GM12891 (cell line): ENCODE data around the gene C5orf22.

Experiments used
- DNase-seq: peaks from one replicate; pipeline ENCODE4 v3.0.0; 2011; ENCODE audit warnings: low spot score; ENCODE audit not compliant: insufficient read length
- FAIRE-seq: peaks from 2 replicates; lab custom pipeline; 2011; peaks lifted over from hg19 to GRCh38; lab: Jason Lieb, UNC
- PAX5 ChIP-seq: IDR thresholded peaks from 2 replicates; pipeline ENCODE4 v1.6.1; 2011; ENCODE audit warnings: low read length, moderate library complexity, mild to moderate bottlenecking; ENCODE audit not compliant: insufficient read depth, severe bottlenecking
- POLR2A ChIP-seq: IDR thresholded peaks from 2 replicates; pipeline ENCODE4 v1.6.1; 2011; ENCODE audit warnings: low read depth, low read length, control low read depth
- POLR2AphosphoS5 ChIP-seq: IDR thresholded peaks from 2 replicates; pipeline ENCODE4 v1.6.1; 2011; ENCODE audit warnings: low read depth, low read length, control low read depth
- POU2F2 ChIP-seq: IDR thresholded peaks from 2 replicates; pipeline ENCODE4 v1.6.1; 2011; ENCODE audit warnings: low read depth, mild to moderate bottlenecking, control low read depth, low read length, moderate library complexity
- SPI1 ChIP-seq: IDR thresholded peaks from 2 replicates; pipeline ENCODE4 v1.6.1; 2011; ENCODE audit warnings: low read depth, low read length, control low read depth
- TAF1 ChIP-seq: IDR thresholded peaks from 2 replicates; pipeline ENCODE4 v1.6.1; 2011; ENCODE audit warnings: low read depth, low read length, control low read depth

The C5orf22 gene

GRCh38 chr5:31502506-31502905, 29.6 kb upstream of the C5orf22 start:
- no peak for TF ChIP-seq SPI1
- TF ChIP-seq POLR2A = no peak
- TF ChIP-seq PAX5 = no peak
- FAIRE-seq = no peak
- no peak for DNase-seq

- no peak for TF ChIP-seq TAF1
- TF ChIP-seq POLR2AphosphoS5 = no peak
- TF ChIP-seq POU2F2 = no peak
- no peak for TF ChIP-seq PAX5
- no peak for TF ChIP-seq POLR2A
- no peak for TF ChIP-seq SPI1
- FAIRE-seq = no peak
These were observed 27.6 kb upstream of the C5orf22 start for GRCh38 chr5:31504529-31504928.

GRCh38 chr5:31511305-31511704, 20.8 kb upstream of the C5orf22 start:
- DNase-seq (no peak), FAIRE-seq (no peak)
- TF ChIP-seq POLR2A (no peak), POU2F2 (no peak), SPI1 (no peak), PAX5 (no peak), POLR2AphosphoS5 (no peak), TAF1 (no peak)

More at GRCh38 chr5:31504529-31504928, 27.6 kb upstream of the C5orf22 start:
- no peak for DNase-seq

GRCh38 chr5:31516802-31517201, 15.3 kb upstream of the C5orf22 start:
- FAIRE-seq (no peak), DNase-seq (no peak)

GRCh38 chr5:31523041-31523440, 9.1 kb upstream of the C5orf22 start:
- TF ChIP-seq SPI1 (no peak), POLR2A (no peak), POU2F2 (no peak), POLR2AphosphoS5 (no peak)
- no peak for FAIRE-seq

More at GRCh38 chr5:31516802-31517201, 15.3 kb upstream of the C5orf22 start:
- TF ChIP-seq POLR2A = no peak
- no peak for TF ChIP-seq POU2F2
- no peak for TF ChIP-seq SPI1
- no peak for TF ChIP-seq POLR2AphosphoS5
- no peak for TF ChIP-seq TAF1
- no peak for TF ChIP-seq PAX5

GRCh38 chr5:31530541-31531265, 1.4 kb upstream of the C5orf22 start:
- TF ChIP-seq POLR2A (no peak), PAX5 (no peak), SPI1 (no peak), POLR2AphosphoS5 (no peak), POU2F2 (no peak), TAF1 (no peak)
- no peak for DNase-seq
- no peak for FAIRE-seq

More at GRCh38 chr5:31523041-31523440, 9.1 kb upstream of the C5orf22 start:
- DNase-seq = no peak

- TF ChIP-seq TAF1 = no peak
- TF ChIP-seq POU2F2 = no peak
- no peak for TF ChIP-seq POLR2AphosphoS5
- TF ChIP-seq POLR2A = no peak
- 0 out of 2 replicates have a peak, but pooled peaks have one; percentile 31 for TF ChIP-seq SPI1
- DNase-seq (peak; percentile 15), FAIRE-seq (no peak)
These were observed 586 bp upstream of the C5orf22 start for GRCh38 chr5:31531543-31531887.

- TF ChIP-seq SPI1 (no peak), POU2F2 (no peak), POLR2AphosphoS5 (no peak), POLR2A (no peak), PAX5 (no peak), TAF1 (no peak)
- no peak for DNase-seq
- no peak for FAIRE-seq
These were observed 2.5 kb downstream of the C5orf22 start for GRCh38 chr5:31534527-31535046.

- TF ChIP-seq TAF1 (no peak), POLR2A (no peak), SPI1 (no peak), POLR2AphosphoS5 (no peak), POU2F2 (no peak), PAX5 (no peak)
- no peak for DNase-seq
- FAIRE-seq = no peak
These were observed 4.8 kb downstream of the C5orf22 start for GRCh38 chr5:31536873-31537272.

- TF ChIP-seq PAX5 (no peak), SPI1 (no peak), POLR2A (no peak)
- FAIRE-seq (no peak), DNase-seq (no peak)
These were observed 5.2 kb downstream of the C5orf22 start for GRCh38 chr5:31537349-31537748.
